ENCODE data around the gene SNED1.

DNA sequence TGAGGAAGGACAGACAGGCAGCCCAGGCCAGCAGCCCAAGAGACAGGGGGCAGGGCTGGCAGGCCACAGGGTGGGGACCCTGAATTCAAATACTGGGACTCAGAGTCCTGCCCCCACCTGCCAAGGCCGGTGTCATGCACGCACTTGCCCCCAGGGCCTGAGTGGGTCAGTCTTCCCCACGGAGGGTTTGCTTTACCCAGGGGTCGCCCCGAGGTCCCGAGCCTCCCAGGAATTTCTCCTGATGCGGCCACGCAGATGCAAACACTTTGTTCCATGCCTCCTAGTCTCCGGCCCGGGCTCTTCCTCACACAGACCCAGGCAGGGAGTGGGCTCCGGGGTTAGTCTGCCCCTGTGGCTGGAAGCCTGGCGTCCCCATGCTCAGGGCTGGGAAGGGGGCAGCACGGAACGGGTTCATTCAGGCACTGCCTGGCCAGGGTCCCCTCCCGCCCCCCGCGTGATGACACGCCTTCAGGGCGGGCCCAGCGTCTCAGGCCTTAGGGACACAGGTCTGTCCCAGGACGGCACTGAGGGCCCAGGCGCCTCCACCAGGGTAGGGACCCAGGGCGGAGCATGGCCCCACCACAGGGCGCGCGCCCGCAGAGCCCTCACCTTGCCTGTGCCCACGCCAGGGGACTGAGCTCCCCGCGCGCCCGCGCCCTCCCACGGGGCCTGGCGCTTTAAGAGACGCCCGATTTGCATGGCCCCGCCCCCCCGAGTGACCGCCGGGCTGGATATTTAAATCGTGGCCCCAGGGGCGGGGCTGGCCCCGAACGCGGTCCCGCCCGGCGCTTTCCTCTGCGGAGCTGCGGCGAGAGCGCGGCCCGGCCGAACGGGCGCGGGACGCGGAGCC lies at the start of gene SNED1:
- TF ChIP-seq, protein P1, sequence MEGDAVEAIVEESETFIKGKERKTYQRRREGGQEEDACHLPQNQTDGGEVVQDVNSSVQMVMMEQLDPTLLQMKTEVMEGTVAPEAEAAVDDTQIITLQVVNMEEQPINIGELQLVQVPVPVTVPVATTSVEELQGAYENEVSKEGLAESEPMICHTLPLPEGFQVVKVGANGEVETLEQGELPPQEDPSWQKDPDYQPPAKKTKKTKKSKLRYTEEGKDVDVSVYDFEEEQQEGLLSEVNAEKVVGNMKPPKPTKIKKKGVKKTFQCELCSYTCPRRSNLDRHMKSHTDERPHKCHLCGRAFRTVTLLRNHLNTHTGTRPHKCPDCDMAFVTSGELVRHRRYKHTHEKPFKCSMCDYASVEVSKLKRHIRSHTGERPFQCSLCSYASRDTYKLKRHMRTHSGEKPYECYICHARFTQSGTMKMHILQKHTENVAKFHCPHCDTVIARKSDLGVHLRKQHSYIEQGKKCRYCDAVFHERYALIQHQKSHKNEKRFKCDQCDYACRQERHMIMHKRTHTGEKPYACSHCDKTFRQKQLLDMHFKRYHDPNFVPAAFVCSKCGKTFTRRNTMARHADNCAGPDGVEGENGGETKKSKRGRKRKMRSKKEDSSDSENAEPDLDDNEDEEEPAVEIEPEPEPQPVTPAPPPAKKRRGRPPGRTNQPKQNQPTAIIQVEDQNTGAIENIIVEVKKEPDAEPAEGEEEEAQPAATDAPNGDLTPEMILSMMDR (IDR thresholded peaks at IDR 0.05) = no peak
- TF ChIP-seq POLR2A (IDR thresholded peaks at IDR 0.05) = no peak

All from lower leg skin (tissue), 3 donors.